Trophoblast cell (in vitro differentiated cells and primary cell): Measurements from ENCODE around the gene CADPS2.
A peak's percentile ranks its signal among the peaks of the same experiment; 100 is the strongest.

ENCODE experiments used
- DNase-seq, 2 donors: peaks; one replicate each; pipeline ENCODE4 v3.0.0-alpha.2; 2016
- H2AFZ ChIP-seq: 2 replicates; pipeline ENCODE4 v1.6.1; 2013; ENCODE audit warnings: low read length, moderate library complexity, mild to moderate bottlenecking; ENCODE audit not compliant: insufficient read depth, poor library complexity
- H2AK5ac ChIP-seq: 2 replicates; pipeline ENCODE4 v1.6.1; 2013; ENCODE audit warnings: mild to moderate bottlenecking, low read length
- H2BK120ac ChIP-seq: 2 replicates; pipeline ENCODE4 v1.6.1; 2013; ENCODE audit warnings: low read length, mild to moderate bottlenecking, moderate library complexity; ENCODE audit not compliant: insufficient read depth, poor library complexity
- H2BK12ac ChIP-seq: 2 replicates; pipeline ENCODE4 v1.6.1; 2013; ENCODE audit warnings: mild to moderate bottlenecking, low read length, moderate library complexity
- H2BK5ac ChIP-seq: 2 replicates; pipeline ENCODE4 v1.6.1; 2013; ENCODE audit warnings: low read length, low read depth, moderate library complexity, mild to moderate bottlenecking; ENCODE audit not compliant: poor library complexity
- H3K14ac ChIP-seq: 2 replicates; pipeline ENCODE4 v1.6.1; 2013; ENCODE audit warnings: mild to moderate bottlenecking, low read length
- H3K18ac ChIP-seq: 2 replicates; pipeline ENCODE4 v1.6.1; 2013; ENCODE audit warnings: mild to moderate bottlenecking, low read length
- H3K23ac ChIP-seq: 2 replicates; pipeline ENCODE4 v1.6.1; 2013; ENCODE audit warnings: low read length
- H3K27ac ChIP-seq: 2 replicates; pipeline ENCODE4 v1.5.1; 2013; ENCODE audit warnings: low read depth, mild to moderate bottlenecking, inconsistent platforms, low read length, moderate library complexity
- H3K27me3 ChIP-seq: 2 replicates; pipeline ENCODE4 v1.6.1; 2013; ENCODE audit warnings: inconsistent platforms, mild to moderate bottlenecking, low read length, moderate library complexity; ENCODE audit not compliant: insufficient read depth
- H3K36me3 ChIP-seq, 2 experiments: 1 replicate in 1 of 2; 2 replicates in 1 of 2; pipeline ENCODE4 v1.6.1; 2013; ENCODE audit warnings: low read length in 2 of 2, mild to moderate bottlenecking in 2 of 2, moderate library complexity in 1 of 2; ENCODE audit not compliant: insufficient read depth in 2 of 2, control insufficient read depth in 1 of 2
- H3K4ac ChIP-seq: 2 replicates; pipeline ENCODE4 v1.6.1; 2013; ENCODE audit warnings: low read depth, mild to moderate bottlenecking, low read length, moderate library complexity
- H3K4me1 ChIP-seq, 2 experiments: 1 replicate in 1 of 2; 2 replicates in 1 of 2; pipeline ENCODE4 v1.6.1; 2013; ENCODE audit warnings: low read length in 2 of 2, mild to moderate bottlenecking in 2 of 2, moderate library complexity in 1 of 2; ENCODE audit not compliant: insufficient read depth in 2 of 2, control insufficient read depth in 1 of 2
- H3K4me2 ChIP-seq: 2 replicates; pipeline ENCODE4 v1.6.1; 2013; ENCODE audit warnings: inconsistent platforms, mild to moderate bottlenecking, low read length, moderate library complexity
- H3K4me3 ChIP-seq: 2 replicates; pipeline ENCODE4 v1.5.1; 2013; ENCODE audit warnings: mild to moderate bottlenecking, low read depth, low read length, inconsistent platforms
- H3K79me1 ChIP-seq: one replicate; pipeline ENCODE4 v1.6.1; 2013; ENCODE audit warnings: low read length
- H3K79me2 ChIP-seq: 2 replicates; pipeline ENCODE4 v1.6.1; 2013; ENCODE audit warnings: low read length, mild to moderate bottlenecking; ENCODE audit not compliant: control insufficient read depth, insufficient read depth, poor library complexity
- H3K9ac ChIP-seq: 2 replicates; pipeline ENCODE4 v1.6.1; 2013; ENCODE audit warnings: mild to moderate bottlenecking, low read length
- H3K9me3 ChIP-seq: 2 replicates; pipeline ENCODE4 v1.6.1; 2013; ENCODE audit warnings: low read depth, mild to moderate bottlenecking, control low read depth, inconsistent platforms, low read length; ENCODE audit not compliant: insufficient read depth
- H4K12ac ChIP-seq: 2 replicates; pipeline ENCODE4 v1.6.1; 2013; ENCODE audit warnings: low read depth, mild to moderate bottlenecking, low read length, moderate library complexity
- H4K8ac ChIP-seq: 2 replicates; pipeline ENCODE4 v1.6.1; 2013; ENCODE audit warnings: low read depth, mild to moderate bottlenecking, low read length, moderate library complexity
- H4K91ac ChIP-seq: one replicate; pipeline ENCODE4 v1.6.1; 2013; ENCODE audit warnings: low read depth, mild to moderate bottlenecking, low read length, moderate library complexity
- WGBS: extraction: QIAGEN DNeasy Blood & Tissue Kit; methylation state at CpG from one replicate; pipeline ENCODE4 v1.1.7; 2013; ENCODE audit warnings: missing lambda C conversion rate; ENCODE audit not compliant: insufficient read length, insufficient coverage; ENCODE audit errors: extremely low coverage; 5-methylcytosine and 5-hydroxymethylcytosine counted together

Gene CADPS2

GRCh38 chr7:122311734-122312450 lies 574.4 kb downstream of the CADPS2 start:
- peak overlapping the region; percentile 27 for H2AFZ ChIP-seq

GRCh38 chr7:122311050-122311700 lies 575.1 kb downstream of the CADPS2 start:
- no peak overlapping the region for H3K4me2 ChIP-seq
- H3K79me1 ChIP-seq, result no peaks in the 10 kb centered on the region
- no peak overlapping the region for H3K27ac ChIP-seq
- no peak overlapping the region for H4K91ac ChIP-seq
- H2AK5ac ChIP-seq, result no peak overlapping the region
- no peak overlapping the region for H4K8ac ChIP-seq
- no peak overlapping the region for H4K12ac ChIP-seq
- no peak overlapping the region for H2BK12ac ChIP-seq
- H3K23ac ChIP-seq, result no peak overlapping the region
- no peaks in the 10 kb centered on the region for H3K36me3 ChIP-seq
- no peak overlapping the region for H2BK120ac ChIP-seq
- H3K9me3 ChIP-seq, result no peaks in the 10 kb centered on the region
- H3K79me2 ChIP-seq, result no peaks in the 10 kb centered on the region
- H3K18ac ChIP-seq, result no peak overlapping the region
- no peak overlapping the region for H2BK5ac ChIP-seq
- H3K9ac ChIP-seq, result no peak overlapping the region
- H3K4me1 ChIP-seq, result peaks cover 9 to 11% of the 10 kb centered on the region in 2 experiments
- H3K4ac ChIP-seq, result no peak overlapping the region
- H3K27me3 ChIP-seq, result peaks cover 69% of the 10 kb centered on the region
- no peak overlapping the region for H3K14ac ChIP-seq
- WGBS, result no CpG with 5 or more reads among the region's 12 CpGs
- no peak for DNase-seq
- no peak overlapping the region for H2AFZ ChIP-seq
- no peak overlapping the region for H3K4me3 ChIP-seq

More at GRCh38 chr7:122311734-122312450, 574.4 kb downstream of the CADPS2 start:
- no CpG with 5 or more reads among the region's 34 CpGs for WGBS
- no peak for DNase-seq
- peaks cover 13 to 14% of the 10 kb centered on the region in 2 experiments for H3K4me1 ChIP-seq
- no peak overlapping the region for H3K27ac ChIP-seq
- H4K8ac ChIP-seq, result no peak overlapping the region
- no peak overlapping the region for H2BK120ac ChIP-seq
- peak overlapping the region; percentile 43 for H3K4me2 ChIP-seq
- no peaks in the 10 kb centered on the region for H3K9me3 ChIP-seq
- no peak overlapping the region for H3K14ac ChIP-seq
- H2BK12ac ChIP-seq, result no peak overlapping the region
- no peak overlapping the region for H3K4ac ChIP-seq
- H3K36me3 ChIP-seq, result no peaks in the 10 kb centered on the region
- H3K79me2 ChIP-seq, result no peaks in the 10 kb centered on the region
- H3K27me3 ChIP-seq, result peaks cover 69% of the 10 kb centered on the region
- no peak overlapping the region for H2BK5ac ChIP-seq
- H3K79me1 ChIP-seq, result no peaks in the 10 kb centered on the region
- no peak overlapping the region for H3K9ac ChIP-seq
- no peak overlapping the region for H4K91ac ChIP-seq
- no peak overlapping the region for H3K4me3 ChIP-seq
- no peak overlapping the region for H2AK5ac ChIP-seq
- no peak overlapping the region for H3K18ac ChIP-seq
- H3K23ac ChIP-seq, result no peak overlapping the region
- no peak overlapping the region for H4K12ac ChIP-seq

GRCh38 chr7:122310119-122311021 lies 575.9 kb downstream of the CADPS2 start:
- H3K18ac ChIP-seq, result no peak overlapping the region
- no peak overlapping the region for H2BK5ac ChIP-seq
- H2BK120ac ChIP-seq, result no peak overlapping the region
- H3K23ac ChIP-seq, result no peak overlapping the region
- no peak overlapping the region for H3K9ac ChIP-seq
- H3K79me2 ChIP-seq, result no peaks in the 10 kb centered on the region
- no peak overlapping the region for H2AFZ ChIP-seq
- no CpG with 5 or more reads among the region's 61 CpGs for WGBS
- no peaks in the 10 kb centered on the region for H3K36me3 ChIP-seq
- H3K4ac ChIP-seq, result no peak overlapping the region
- no peak for DNase-seq
- H3K79me1 ChIP-seq, result no peaks in the 10 kb centered on the region
- no peak overlapping the region for H3K14ac ChIP-seq
- no peak overlapping the region for H2BK12ac ChIP-seq
- no peaks in the 10 kb centered on the region for H3K9me3 ChIP-seq
- peak overlapping the region; percentile 62 for H3K4me2 ChIP-seq
- H3K4me3 ChIP-seq, result no peak overlapping the region
- no peak overlapping the region for H4K8ac ChIP-seq
- no peak overlapping the region for H4K12ac ChIP-seq
- H3K4me1 ChIP-seq, result peaks cover 17 to 19% of the 10 kb centered on the region in 2 experiments
- H3K27me3 ChIP-seq, result peaks cover 69% of the 10 kb centered on the region
- no peak overlapping the region for H3K27ac ChIP-seq
- no peak overlapping the region for H2AK5ac ChIP-seq
- H4K91ac ChIP-seq, result no peak overlapping the region

- H2BK12ac ChIP-seq, result no peak overlapping the region
- H4K91ac ChIP-seq, result no peak overlapping the region
- H3K79me2 ChIP-seq, result no peaks in the 10 kb centered on the region
- no peak overlapping the region for H2AK5ac ChIP-seq
- H4K12ac ChIP-seq, result no peak overlapping the region
- no peak overlapping the region for H4K8ac ChIP-seq
- no peak overlapping the region for H2AFZ ChIP-seq
- H3K36me3 ChIP-seq, result no peaks in the 10 kb centered on the region
- no peak overlapping the region for H3K9ac ChIP-seq
- no peak overlapping the region for H3K4me2 ChIP-seq
- H3K9me3 ChIP-seq, result no peaks in the 10 kb centered on the region
- H3K18ac ChIP-seq, result no peak overlapping the region
- no peak overlapping the region for H3K14ac ChIP-seq
- H3K27me3 ChIP-seq, result peaks cover 66% of the 10 kb centered on the region
- H3K27ac ChIP-seq, result no peak overlapping the region
- no peaks in the 10 kb centered on the region for H3K79me1 ChIP-seq
- H3K4me1 ChIP-seq, result peaks cover 20 to 24% of the 10 kb centered on the region in 2 experiments
- H3K4me3 ChIP-seq, result no peak overlapping the region
- no CpG with 5 or more reads among the region's 3 CpGs for WGBS
- H2BK5ac ChIP-seq, result no peak overlapping the region
- no peak for DNase-seq
- H3K23ac ChIP-seq, result no peak overlapping the region
- no peak overlapping the region for H3K4ac ChIP-seq
- H2BK120ac ChIP-seq, result no peak overlapping the region
Observed at GRCh38 chr7:122309421-122309820, 576.8 kb downstream of the CADPS2 start.
